Measurements from ENCODE around the gene SLC41A3. TPM values are rescaled to one million over a fixed set of nuclear protein-coding genes. Genes with fewer than 3 reads are reported as not detected.
"Not testable (repeated sequence)": the region's sequence is repeated elsewhere in the genome, so short reads cannot be mapped to it uniquely, and the experiment has no call there.

The SLC41A3 gene
- total RNA-seq, 1 donor from 2014 or later, result 53.4 TPM

- FAIRE-seq (no peak), DNase-seq (ENCODE audit: low spot score in 2 of 2) (no peak)
Observed at GRCh38 chr3:126057501-126057819, 26.5 kb downstream of the SLC41A3 start.

DNA sequence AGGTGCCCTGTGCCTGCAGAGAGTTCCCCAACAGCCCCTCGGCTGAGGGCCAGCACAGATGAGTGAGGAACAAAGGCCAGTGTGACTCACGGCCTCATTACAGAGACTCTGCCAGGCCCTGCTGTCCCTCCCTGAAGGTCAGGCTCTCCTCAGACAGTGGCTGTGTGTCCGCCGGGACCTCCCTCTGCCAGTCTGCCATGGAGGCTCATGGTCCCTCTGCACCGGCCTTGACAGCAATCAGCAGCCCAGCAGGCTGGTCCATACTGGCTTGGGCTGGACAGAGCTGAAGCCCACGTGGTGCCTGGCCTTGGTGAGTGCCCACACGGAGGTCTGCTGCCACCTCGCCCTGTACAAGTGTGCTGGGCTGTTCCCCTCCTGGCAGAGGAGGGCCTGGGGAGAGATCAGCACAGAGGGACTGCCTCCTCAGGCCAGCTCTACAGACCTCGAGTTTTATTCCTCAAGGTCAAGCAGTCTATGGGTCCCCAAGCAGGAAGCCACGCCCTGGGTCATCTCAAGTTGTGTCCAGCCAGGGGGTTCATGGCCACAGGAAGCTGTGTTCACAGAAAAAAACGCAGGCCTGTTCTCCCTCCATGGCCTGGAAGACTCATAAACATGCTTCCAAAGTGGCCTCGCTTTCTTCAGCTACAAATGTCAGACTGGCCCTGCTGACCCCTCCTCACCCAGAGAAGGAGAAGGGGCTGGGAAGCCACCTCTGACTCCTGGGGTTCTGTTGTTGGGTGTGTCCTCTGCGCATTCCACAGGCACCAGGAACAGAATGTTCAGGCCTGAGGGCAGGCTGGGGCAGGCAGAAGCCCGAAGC is 27.0 kb downstream of the SLC41A3 start:
- no peak for FAIRE-seq

DNA sequence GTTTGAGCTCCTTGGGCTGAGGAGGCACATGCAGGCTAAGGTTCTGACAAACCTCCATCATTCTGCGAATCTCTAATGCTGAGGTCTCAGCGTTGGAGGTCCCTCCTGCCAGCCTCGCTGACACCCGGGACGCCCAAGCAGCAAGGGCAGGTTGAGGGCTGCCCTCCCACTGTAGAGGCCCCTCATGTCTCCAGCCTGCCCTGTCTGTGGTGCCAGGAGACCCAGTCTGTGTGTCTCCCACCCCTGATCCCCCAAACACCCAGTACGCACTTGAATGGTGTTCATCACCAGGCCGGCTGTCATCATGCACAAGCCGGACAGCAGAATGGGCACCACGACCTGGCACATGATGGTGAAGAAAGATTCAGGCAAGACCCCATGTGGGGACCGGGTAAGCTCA is 27.8 kb downstream of the SLC41A3 start:
- FAIRE-seq, result no peak

More for the DNA sequence above, 27.0 kb downstream of the SLC41A3 start:
- DNase-seq (ENCODE audit: low spot score in 2 of 2), result peak in 1 of 2 donors; percentile 49

GRCh38 chr3:126054870-126055269 is 29.1 kb downstream of the SLC41A3 start:
- no peak for DNase-seq (ENCODE audit: low spot score in 2 of 2)
- FAIRE-seq, result no peak

More for the DNA sequence above, 27.8 kb downstream of the SLC41A3 start:
- DNase-seq (ENCODE audit: low spot score in 2 of 2), result no peak

DNA sequence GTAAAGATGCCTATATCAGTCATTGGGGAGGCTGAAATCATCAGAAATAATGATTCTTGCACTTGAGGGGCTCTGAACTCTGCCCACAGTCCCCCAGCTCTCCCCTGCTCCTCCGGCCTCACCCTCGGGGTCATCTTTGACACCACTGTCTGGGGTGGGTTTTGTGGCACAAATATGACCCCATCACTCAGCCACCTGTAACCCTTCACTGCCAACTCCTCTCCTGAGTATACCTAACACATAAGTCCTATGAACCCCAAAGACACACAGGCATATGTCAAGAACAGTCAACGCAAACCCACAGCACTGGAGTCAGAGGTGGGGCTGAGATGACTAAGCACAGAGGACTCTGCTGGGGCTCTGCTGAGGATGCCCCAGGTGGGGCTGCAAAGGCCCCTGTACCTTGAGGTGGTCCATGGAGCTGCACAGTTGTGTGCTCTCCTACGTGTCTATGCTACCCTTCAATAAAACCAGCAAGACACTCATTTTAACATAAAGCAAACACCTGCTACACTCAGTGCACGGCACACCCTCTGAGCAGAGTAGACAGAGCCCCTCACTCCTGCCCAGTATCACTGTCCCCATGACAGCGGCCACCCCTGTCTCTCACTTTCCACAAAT is 29.9 kb downstream of the SLC41A3 start:
- DNase-seq (ENCODE audit: low spot score in 2 of 2), result no peak
- FAIRE-seq, result no peak

- no peak for DNase-seq (ENCODE audit: low spot score in 2 of 2)
- FAIRE-seq, result no peak
Observed at GRCh38 chr3:126053513-126053912, 30.4 kb downstream of the SLC41A3 start.

DNA sequence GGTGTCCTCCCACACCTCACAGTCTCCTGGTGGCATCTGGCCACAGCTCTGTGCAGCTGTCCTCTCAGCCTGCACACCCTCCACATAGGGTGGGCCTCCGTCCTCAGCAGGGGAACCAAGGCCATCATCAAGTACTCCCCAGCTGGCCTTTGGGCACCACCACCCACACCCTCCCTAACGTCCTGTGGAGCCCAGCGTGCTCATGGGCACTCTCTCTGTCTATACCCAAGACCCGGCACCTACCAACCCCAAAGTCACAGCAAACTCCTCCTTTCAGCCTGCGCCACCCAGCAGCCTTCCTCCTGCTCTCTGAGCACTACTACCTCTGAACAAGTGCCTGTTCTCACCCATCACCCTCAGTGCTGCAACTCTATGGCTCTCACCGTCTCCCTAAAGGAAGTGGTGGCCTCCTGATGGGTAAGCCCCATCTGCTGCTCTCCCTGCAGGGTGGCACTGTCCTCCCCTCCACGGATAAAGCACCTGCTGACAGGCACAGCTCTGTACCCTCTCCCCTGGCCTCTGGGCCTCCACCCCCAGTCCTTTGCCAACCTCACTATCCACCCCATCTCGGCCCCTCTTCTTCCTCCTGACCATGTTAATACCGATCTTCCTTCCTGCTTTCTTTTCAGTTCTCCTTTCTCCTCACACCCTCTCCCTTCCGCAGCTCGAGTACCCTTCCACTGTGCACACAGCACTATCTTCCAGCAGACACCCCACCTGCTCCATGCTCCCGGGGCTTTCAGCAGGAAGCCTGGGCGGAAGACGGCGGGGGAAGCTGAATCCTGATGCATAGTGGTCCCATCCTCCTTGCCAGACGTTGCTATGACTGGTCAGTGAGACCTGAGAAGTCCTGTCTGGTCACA is 31.5 kb downstream of the SLC41A3 start:
- FAIRE-seq, result no peak
- no peak for DNase-seq (ENCODE audit: low spot score in 2 of 2)

DNA sequence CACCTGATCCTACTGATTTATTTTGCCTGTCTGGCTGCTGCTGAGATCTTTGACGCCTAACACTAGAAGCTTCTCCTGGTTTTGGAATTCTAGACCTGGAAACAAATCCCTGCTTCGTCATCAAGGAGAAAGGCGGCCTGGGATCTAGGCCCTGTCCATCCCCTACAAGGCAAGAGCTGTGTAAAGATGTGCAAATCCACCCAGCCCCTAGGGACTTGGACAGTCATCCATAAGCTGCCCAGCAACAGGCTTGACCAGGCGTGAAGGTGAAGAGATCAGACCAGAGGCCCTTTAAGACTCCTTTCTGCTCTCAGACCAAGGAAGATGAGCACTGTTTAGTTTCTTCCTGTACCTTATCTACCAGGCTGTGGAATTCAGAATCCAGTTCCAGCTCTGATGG is 32.2 kb downstream of the SLC41A3 start:
- FAIRE-seq, result no peak
- no peak for DNase-seq (ENCODE audit: low spot score in 2 of 2)

DNA sequence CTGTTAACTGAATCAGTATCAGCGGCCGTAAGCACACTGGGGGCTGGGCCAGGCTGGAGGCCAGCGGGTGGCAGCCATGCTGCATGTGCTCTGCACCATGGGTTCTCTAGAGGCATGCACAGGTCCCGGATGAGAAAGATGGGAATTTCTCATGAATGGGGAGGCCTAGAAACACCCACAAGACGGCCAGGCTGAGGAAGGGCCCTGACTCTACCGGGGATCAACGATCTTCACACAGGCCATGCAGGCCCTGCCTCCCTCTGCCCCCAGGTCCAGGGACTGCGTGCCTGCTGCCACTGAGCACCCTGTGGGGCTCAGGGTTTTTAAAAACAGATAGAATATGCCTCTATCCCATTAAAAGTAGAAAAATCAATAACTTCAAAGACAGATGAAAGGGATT is 32.7 kb downstream of the SLC41A3 start:
- DNase-seq (ENCODE audit: low spot score in 2 of 2) (no peak), FAIRE-seq (no peak)

GRCh38 chr3:126050626-126051025 is 33.3 kb downstream of the SLC41A3 start:
- no peak for FAIRE-seq

DNA sequence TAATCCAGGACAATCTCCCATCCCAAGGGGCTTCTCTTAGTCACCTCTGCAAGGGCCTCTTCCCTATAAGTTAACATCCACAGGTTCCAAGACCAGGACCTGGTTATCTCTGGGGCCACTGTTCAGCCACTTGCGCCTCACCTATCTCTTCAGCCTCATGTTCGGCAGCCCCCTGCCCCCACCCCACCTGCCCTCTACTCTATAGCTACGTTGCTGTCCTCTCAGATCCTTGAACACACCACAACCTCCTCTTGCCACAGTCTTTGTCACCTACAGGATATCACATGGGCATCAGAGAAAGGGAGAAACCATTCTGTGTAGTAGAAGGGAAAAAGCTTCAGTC is 33.9 kb downstream of the SLC41A3 start:
- DNase-seq (ENCODE audit: low spot score in 2 of 2) (no peak), FAIRE-seq (no peak)

More at GRCh38 chr3:126050626-126051025, 33.3 kb downstream of the SLC41A3 start:
- DNase-seq (ENCODE audit: low spot score in 2 of 2), result no peak

DNA sequence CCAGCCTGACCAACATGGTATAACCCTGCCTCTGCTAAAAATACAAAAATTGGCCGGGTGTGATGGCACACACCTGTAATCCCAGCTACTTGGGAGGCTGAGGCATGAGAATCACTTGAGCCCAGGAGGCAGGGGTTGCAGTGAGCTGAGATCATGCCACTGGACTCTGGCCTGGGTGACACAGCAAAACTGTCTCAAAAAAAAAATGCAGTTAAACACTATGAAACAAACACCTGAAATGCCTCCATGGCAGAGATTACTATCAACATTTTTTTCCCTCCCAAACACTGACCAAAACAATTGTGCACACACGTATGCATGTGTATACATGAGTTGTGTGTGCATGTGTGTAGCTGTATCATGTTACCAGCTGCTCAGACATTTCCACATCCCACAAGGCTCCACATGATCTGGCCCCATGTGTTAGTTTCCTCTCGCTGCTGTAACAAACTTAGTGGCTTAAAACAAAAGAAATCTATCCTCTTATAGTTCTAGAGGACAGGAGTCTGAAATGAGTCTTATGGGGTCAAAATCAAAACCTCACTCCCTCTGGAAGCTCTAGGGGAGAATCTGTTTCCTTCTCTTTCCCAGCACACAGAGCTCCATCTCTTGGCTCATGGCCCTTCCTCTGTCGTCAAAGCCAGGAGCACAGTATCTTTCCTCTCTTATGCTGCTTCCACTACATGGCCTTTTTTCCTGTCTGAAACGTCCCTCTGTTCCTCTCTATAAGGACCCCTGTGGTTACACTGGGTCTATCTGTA is 34.5 kb downstream of the SLC41A3 start:
- FAIRE-seq (no peak), DNase-seq (ENCODE audit: low spot score in 2 of 2) (no peak)

- DNase-seq (ENCODE audit: low spot score in 2 of 2), result no peak
- no peak for FAIRE-seq
Observed at GRCh38 chr3:126040386-126040785, 43.5 kb downstream of the SLC41A3 start.

DNA sequence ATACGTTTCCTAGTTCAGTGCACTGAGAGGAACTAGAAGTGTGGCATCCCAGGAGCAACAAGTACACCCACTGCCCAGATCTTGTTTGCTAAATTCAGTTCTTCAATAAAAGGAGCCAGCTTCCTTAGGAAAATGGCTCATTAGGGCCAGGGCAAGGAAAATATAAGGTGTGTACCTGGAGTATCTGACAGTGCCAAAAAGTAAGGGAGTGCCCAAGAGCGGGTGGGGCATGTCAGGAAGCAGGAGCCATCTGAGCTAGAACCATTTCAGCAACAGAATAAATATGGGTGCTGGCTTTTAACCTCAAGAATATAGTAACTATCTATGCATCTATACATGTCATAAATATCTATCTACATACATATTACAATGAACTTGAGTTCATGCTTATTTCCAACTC is 44.1 kb downstream of the SLC41A3 start:
- no peak for FAIRE-seq
- DNase-seq (ENCODE audit: low spot score in 2 of 2), result no peak

DNA sequence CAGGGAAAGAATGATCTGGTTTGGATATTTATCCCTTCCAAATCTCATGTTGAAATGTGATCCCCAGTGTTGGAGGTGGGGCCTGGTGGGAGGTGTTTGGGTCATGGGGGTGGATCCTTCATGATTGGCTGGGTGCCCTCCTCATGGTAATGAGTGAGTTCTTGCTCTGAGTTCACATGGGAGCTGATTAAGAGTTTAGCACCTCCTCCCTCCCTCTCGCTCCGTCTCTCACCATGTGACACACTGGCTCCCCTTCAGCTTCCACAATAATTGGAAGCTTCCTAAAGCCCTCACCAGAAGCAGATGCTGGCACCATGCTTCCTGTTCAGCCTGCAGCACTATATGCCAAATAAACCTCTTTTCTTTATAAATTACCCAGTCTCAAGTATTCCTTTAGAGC is 45.1 kb downstream of the SLC41A3 start:
- not testable (repeated sequence) for FAIRE-seq; DNase-seq (ENCODE audit: low spot score in 2 of 2)

GRCh38 chr3:126036056-126036549 is 47.8 kb downstream of the SLC41A3 start:
- DNase-seq (ENCODE audit: low spot score in 2 of 2) (no peak), FAIRE-seq (no peak)

DNA sequence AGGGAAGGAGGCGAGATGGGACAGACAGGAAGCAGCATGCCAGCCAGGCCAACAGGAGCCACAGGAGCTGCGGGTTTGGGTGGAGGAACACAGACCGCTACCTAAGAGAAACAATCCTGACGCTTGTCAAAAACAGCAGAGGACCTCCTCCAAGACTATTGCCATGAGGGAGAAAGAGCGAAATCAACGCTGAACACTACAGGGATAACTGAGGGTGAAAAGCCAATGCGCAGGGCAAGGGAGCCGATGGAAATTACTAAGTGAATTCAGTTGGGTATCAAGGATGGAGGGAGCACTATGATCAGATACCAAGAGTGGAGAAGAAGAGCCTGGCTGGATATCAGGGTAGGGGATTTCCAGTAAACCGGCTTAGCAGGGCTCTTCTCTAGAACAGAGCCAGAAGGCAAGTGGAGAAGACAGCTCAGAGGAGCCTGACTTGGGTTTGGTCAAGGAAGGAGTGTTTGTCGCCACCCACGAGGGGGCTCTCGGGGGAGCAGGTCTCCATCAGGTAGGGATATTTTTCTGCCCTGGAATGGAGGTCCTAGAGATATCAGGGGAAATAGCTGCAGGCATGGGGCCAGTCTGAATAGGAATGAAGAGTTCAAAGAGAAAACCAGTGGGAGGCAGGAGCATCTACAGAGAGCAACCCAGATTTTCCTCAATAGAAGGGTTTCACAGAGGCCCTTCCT is 48.4 kb downstream of the SLC41A3 start:
- DNase-seq (ENCODE audit: low spot score in 2 of 2) (no peak), FAIRE-seq (no peak)

DNA sequence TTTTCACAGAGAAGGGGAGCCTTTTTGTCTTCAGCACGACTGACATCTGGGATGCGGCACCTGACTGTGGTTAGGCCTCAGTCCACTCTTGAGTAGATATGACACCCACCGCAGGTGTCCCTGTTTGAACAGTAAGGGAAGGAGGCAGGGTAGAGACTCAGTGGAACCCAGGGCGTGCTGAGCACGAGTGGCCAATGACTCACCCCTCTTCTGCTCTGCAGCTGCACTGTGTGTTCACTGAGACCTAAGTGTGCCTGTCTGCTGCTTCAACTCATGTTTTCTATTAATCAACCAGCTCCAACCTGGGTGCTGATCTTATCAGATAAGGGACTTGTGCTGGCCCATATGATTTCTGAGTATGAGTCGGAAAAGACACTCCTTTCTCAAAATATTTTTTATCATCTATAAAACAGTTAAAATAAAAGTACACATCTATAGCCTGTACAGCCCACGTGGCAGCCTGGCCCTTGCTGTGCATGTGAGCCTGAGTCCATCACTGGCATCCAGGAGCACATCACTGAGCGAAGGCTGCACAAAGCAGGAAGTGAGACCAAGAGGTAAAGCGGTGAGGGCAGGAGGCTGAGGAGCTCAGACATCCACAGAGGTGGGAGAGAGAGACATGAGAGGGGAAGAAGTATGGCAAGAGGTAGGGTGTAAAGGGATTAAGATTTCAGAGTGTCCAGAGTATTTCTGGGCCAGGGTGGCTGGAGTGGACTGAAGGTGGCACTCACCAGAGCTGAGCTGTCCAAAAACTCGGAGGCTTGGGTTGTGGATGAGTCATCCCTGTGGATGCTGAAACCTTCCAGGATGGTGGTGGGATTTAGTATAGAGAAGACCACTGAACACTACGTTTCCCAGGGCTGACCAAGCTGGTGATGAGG is 49.2 kb downstream of the SLC41A3 start:
- DNase-seq (ENCODE audit: low spot score in 2 of 2), result no peak
- FAIRE-seq, result no peak

GRCh38 chr3:126033765-126034164 is 50.2 kb downstream of the SLC41A3 start:
- DNase-seq (ENCODE audit: low spot score in 2 of 2) (no peak), FAIRE-seq (no peak)

All from frontal cortex (tissue), 4 donors.